G401 (cell line): Measurements from ENCODE around the gene SMC1A. TPM values are rescaled to one million over a fixed set of nuclear protein-coding genes. Genes with fewer than 3 reads are reported as not detected.
"Not testable (repeated sequence)": the region's sequence is repeated elsewhere in the genome, so short reads cannot be mapped to it uniquely, and the experiment has no call there.

Source experiments
- DNase-seq: peaks from one replicate; pipeline ENCODE4 v3.0.0-alpha.2; 2015; ENCODE audit warnings: low spot score
- in situ Hi-C: cut with HindIII; loops from 2 replicates; pipeline ENCODE4 v1.10.0; 2016; ENCODE audit warnings: low sequenced_read_pairs, mixed read lengths
- total RNA-seq: library from RNA; depleted of rRNA; stranded (reverse); fragments of >200 nt; shearing (Covaris generic); gene quantifications from 2 replicates; pipeline ENCODE4 v1.2.3, GENCODE V29; 2014; rRNA removed

Gene SMC1A
- 5.7 and 24.8 TPM in 2 replicates for total RNA-seq

DNA sequence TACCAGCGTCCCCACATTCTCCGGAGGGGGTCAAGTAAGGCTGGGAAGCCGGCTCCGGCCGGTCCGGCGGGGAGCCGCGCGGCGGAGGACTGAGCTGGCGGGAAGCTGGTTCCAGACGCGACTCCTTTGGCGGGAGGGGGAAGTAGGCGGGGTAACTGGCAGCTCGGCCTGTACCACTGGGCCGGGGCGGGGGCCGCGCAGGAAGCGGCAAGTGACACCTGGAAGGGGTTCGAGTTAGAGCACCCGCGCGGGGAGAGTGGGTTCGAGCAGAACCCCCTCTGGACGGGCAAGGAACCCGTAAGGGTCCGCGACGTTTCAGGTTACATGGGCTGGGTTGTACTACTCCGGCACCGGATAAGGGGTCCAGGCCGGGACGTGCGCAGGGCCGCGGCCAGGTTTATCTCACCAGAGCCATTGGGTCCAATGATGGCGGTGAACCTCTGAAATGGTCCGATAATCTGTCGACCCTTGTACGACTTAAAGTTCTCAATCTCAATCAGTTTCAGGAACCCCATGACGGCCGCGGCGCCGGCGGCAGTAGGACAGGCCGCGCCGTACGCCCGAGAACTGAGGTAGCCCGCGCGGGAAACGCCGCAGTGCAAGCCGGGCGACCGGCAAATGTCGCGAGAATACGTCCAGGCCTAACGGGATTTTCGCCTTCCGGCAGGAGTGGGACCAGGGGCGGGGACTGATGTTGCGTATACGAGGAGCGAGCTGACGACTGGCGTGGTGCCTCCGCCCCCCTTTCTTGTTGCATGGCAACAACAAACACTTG, at the start of gene SMC1A:
Gene SMC1A (minus strand): TSS at position 569 of the 775 bp plus-strand sequence. CDS start 54 bp downstream, at position 515.
- in situ Hi-C loops, result no loop called here
- peak; percentile 96 for DNase-seq

DNA sequence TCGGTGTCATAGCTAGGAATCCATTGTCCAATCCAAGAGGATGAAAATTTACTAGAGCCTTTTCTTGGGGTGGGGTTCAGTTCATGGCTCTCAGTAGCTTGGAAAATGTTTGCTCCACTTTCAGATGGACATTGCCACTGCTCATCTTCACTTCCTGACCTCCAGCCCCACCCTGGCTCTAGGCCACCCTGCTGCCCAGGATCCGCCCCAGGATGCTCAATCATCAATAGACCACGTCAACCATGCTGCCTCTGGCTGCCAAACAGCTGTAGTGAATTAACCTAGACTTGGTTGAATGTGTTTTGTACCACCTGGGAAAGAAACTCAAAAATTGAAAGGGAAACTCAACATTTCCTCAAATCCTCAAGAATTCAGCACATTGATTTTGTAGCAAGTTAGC, 48.9 kb upstream of the SMC1A start:
- DNase-seq, result no peak
- in situ Hi-C loops, result no loop called here

- in situ Hi-C loops, result not testable (repeated sequence)
These were observed 46.2 kb upstream of the SMC1A start for GRCh38 chrX:53468659-53469058.

GRCh38 chrX:53458082-53458481, 35.6 kb upstream of the SMC1A start:
- DNase-seq, result no peak
- in situ Hi-C loops, result no loop called here

More at GRCh38 chrX:53468659-53469058, 46.2 kb upstream of the SMC1A start:
- DNase-seq, result not testable (repeated sequence)

- DNase-seq, result no peak
- in situ Hi-C loops, result no loop called here
These were observed 33.8 kb upstream of the SMC1A start for GRCh38 chrX:53456254-53456653.

GRCh38 chrX:53452812-53453211, 30.4 kb upstream of the SMC1A start:
- no peak for DNase-seq
- in situ Hi-C loops, result no loop called here

DNA sequence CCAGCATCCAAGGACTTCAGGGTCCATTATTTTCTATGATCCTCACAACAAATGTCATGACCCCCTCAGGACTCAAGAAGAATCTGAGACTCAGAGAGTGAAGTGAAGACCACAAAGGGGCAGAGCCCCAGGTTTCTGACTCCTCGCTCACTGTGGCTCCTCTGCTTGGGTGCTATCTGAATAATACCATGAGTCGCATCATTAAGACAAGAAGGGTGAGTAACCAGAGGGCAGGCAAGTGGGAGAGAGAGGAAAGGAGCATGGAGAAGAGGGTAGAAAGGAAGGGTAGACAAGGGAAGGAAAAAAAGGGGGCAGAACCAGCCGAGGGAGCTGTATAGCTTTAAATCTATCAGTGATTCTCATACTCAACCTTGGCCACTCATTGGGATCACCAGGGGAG, 27.2 kb upstream of the SMC1A start:
- in situ Hi-C loops, result no loop called here
- no peak for DNase-seq

GRCh38 chrX:53447441-53447840, 25.0 kb upstream of the SMC1A start:
- no peak for DNase-seq
- in situ Hi-C loops, result no loop called here

GRCh38 chrX:53445977-53446376, 23.5 kb upstream of the SMC1A start:
- in situ Hi-C loops, result no loop called here
- peak; percentile 56 for DNase-seq

DNA sequence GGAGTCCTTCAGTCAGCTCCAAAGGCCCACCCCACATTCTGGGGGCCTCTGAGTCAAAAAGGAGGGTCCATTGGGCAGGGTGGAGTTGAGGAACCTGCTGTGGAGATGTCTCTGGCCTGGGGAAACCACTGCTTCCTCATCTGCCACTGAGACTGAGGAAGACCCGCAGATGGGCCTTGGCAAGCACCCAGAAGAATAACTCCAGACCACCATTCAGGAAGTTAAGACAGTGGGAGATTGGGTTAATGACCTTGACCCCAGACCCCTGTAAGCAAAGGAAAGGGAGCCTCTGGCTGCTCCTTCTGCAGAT, 19.8 kb upstream of the SMC1A start:
- in situ Hi-C loops, result no loop called here
- DNase-seq, result no peak

- DNase-seq, result peak; percentile 86
- in situ Hi-C loops, result no loop called here
These were observed 19.3 kb upstream of the SMC1A start for GRCh38 chrX:53441531-53442321.

- peak; percentile 74 for DNase-seq
These were observed 18.4 kb upstream of the SMC1A start for GRCh38 chrX:53440621-53441517.

GRCh38 chrX:53440101-53440500, 17.6 kb upstream of the SMC1A start:
- DNase-seq, result no peak
- in situ Hi-C loops, result no loop called here

More at GRCh38 chrX:53440621-53441517, 18.4 kb upstream of the SMC1A start:
- in situ Hi-C loops, result no loop called here

- in situ Hi-C loops, result no loop called here
- no peak for DNase-seq
These were observed 16.4 kb upstream of the SMC1A start for GRCh38 chrX:53438832-53439230.

GRCh38 chrX:53438174-53438831, 15.8 kb upstream of the SMC1A start:
- in situ Hi-C loops, result no loop called here

DNA sequence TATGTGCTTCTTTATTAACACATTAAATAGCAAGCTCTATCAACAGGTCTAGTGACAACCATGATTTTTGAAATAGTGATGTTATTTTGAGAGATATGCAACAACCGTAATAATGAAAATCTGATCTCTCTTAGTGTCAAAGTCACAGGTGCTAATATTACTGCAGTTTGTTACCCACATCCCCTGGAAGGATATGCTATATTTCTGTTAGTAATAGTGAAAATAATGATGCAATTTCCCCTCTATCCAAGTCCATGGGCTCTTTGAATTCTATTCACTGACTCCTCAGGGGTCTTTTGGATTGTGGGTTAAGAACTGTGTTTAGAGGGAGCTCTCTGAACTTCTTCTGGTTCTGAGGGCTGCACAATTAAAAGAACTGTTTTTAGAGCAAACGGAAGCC, 14.8 kb upstream of the SMC1A start:
- in situ Hi-C loops, result no loop called here
- no peak for DNase-seq

More at GRCh38 chrX:53438174-53438831, 15.8 kb upstream of the SMC1A start:
- no peak for DNase-seq

GRCh38 chrX:53435997-53436396, 13.5 kb upstream of the SMC1A start:
- peak; percentile 82 for DNase-seq
- in situ Hi-C loops, result no loop called here

- peak; percentile 87 for DNase-seq
- in situ Hi-C loops, result no loop called here
These were observed 11.5 kb upstream of the SMC1A start, which contains the start of gene HSD17B10 for GRCh38 chrX:53433651-53434639. HSD17B10 (minus strand) TSS chrX:53434370; CDS start chrX:53434345, 25 bp downstream.
